ENCODE data around the gene OSBPL10.

OSBPL10 gene

GRCh38 chr3:31762097-31762764, 218.8 kb downstream of the OSBPL10 start:
- TF ChIP-seq CTCF (IDR thresholded peaks at IDR 0.05; ENCODE audit: control insufficient read depth, extremely low read depth, insufficient read depth): no peak
- no peak for DNase-seq (ENCODE audit: low read depth)
- no peak overlapping the region for H3K4me3 ChIP-seq (ENCODE audit: low read depth, low read length)

GRCh38 chr3:31760654-31761053, 220.4 kb downstream of the OSBPL10 start:
- H3K4me3 ChIP-seq (ENCODE audit: low read depth, low read length): no peak overlapping the region
- no peak for TF ChIP-seq CTCF (IDR thresholded peaks at IDR 0.05; ENCODE audit: control insufficient read depth, extremely low read depth, insufficient read depth)
- DNase-seq (ENCODE audit: low read depth): no peak

DNA sequence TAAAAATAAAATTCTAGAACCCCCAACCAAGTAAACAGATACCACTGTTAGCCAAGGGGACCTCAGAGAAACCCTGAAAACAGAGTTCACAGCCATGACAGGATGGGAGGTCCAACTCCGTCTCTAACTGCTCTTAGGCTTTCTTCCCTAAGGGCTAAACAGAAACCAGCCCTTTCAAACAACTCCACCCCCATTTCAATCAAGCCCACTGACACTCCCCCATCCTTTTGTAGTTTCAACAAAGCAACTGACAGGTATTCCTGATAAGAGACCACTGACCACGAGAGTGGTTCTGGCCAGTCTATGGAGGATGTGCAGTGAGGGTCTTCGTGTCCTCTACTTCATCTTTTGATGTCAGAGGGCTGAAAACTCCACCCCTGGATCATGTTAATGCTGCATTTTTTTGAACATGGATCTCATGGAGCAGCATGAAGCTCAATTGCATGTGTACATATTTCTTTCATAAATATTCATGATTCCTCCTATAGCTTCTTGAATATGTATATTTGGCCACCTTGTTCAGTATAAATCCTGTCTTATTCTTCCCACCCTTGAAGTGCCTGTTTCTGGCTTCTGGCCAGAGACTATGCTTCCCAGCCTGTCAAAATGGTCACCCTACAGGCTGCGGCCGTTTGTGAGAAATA, 222.6 kb downstream of the OSBPL10 start:
- no peak for DNase-seq (ENCODE audit: low read depth)
- TF ChIP-seq CTCF (IDR thresholded peaks at IDR 0.05; ENCODE audit: control insufficient read depth, extremely low read depth, insufficient read depth): no peak
- H3K4me3 ChIP-seq (ENCODE audit: low read depth, low read length): no peak overlapping the region

GRCh38 chr3:31755926-31756658, 225.0 kb downstream of the OSBPL10 start:
- TF ChIP-seq CTCF (IDR thresholded peaks at IDR 0.05; ENCODE audit: control insufficient read depth, extremely low read depth, insufficient read depth): no peak
- DNase-seq (ENCODE audit: low read depth): peak; percentile 57
- H3K4me3 ChIP-seq (ENCODE audit: low read depth, low read length): no peak overlapping the region

DNA sequence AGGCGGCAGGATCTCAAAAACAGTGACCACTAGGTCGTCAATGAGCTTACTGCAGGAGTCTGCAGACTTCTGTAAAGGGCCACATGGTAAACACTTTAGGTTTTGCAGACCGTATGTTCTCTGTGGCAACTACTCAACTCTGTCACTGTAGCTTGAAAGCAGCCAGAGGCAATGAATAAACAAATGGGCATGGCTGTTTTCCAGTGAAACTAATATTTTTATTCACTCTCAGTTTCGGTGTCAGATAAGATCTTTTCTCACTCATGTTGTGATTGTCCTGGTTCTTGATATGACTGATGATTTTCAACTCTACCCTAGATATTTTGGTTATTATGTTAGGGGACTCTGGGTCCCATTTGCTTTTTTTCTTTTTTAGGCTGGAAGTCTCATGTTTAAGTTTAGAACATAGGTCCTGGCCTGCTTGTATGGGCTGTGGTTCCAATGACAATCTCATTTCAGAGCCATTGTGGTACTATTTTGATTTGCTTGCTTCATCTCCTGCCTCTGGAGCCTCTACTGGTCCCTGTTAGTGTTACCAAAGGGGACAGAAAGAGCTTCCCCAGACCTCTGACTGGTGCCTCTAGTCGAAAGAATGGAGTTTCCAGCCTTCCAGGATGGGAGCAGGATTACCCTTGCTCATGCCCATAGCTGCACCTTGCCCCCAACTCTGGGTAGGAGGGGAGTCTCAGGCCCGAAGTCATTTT, 226.3 kb downstream of the OSBPL10 start:
- H3K4me3 ChIP-seq (ENCODE audit: low read depth, low read length): no peak overlapping the region
- TF ChIP-seq CTCF (IDR thresholded peaks at IDR 0.05; ENCODE audit: control insufficient read depth, extremely low read depth, insufficient read depth): no peak
- DNase-seq (ENCODE audit: low read depth): peak; percentile 63

GRCh38 chr3:31753050-31753425, 228.0 kb downstream of the OSBPL10 start:
- H3K4me3 ChIP-seq (ENCODE audit: low read depth, low read length): no peak overlapping the region
- DNase-seq (ENCODE audit: low read depth): no peak
- TF ChIP-seq CTCF (IDR thresholded peaks at IDR 0.05; ENCODE audit: control insufficient read depth, extremely low read depth, insufficient read depth): no peak
